Inflammatory macrophage (primary cell): ENCODE measurements around the gene IFITM5.
A peak's percentile ranks its signal among the peaks of the same experiment; 100 is the strongest.

Source experiments
- DNase-seq, 2 donors: peaks; one replicate each; pipeline ENCODE4 v3.0.0-alpha.2; 2020 to 2022

The IFITM5 gene

DNA sequence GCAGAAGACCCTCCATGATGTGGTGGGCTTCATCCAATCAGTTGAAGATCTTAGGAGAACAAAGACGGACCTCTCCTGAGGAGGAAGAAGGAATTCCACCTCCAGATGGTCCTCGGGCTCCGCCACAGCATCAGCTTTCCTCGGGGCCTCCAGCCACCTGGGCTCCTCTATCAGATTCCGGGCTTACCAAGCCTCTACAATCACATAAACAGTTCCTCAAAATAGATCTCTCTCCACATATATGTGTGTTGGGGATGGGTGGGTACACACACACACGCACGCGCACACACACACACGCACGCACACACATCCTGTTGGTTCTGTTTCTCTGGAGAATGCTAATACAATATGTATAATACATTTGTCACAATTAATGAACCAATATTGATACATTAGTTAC is 39.9 kb downstream of the IFITM5 start:
- no peak for DNase-seq

DNA sequence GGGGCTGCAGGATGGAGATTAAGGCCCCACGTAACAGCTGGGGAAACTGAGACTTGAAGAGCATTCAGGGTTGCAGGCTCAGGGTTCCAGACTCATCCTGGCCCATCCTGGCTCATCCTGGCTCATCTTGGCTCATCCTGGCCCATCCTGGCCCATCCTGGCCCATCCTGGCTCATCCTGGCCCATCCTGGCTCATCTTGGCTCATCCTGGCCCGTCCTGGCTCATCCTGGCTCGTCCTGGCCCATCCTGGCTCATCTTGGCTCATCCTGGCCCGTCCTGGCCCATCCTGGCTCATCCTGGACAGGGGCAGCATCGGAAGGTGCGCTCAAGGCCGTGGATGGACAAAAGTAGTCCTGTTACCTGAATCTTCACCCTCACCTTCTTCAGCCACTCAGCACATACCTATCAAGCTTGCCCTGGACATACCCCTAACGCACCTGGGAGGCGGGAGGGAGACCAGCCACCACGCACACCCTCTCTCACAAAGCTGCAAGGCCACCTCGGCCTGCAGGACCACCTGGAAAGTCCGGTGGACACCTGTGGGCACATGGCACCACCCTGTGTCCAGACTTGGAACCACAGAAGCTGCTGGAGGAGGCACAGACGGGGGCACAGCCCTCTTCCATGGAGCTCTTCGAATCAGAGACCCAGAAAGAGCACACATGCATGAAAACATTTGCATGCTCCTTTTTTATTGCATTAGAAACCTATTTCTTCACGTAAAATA is 41.4 kb downstream of the IFITM5 start:
- no peak for DNase-seq

DNA sequence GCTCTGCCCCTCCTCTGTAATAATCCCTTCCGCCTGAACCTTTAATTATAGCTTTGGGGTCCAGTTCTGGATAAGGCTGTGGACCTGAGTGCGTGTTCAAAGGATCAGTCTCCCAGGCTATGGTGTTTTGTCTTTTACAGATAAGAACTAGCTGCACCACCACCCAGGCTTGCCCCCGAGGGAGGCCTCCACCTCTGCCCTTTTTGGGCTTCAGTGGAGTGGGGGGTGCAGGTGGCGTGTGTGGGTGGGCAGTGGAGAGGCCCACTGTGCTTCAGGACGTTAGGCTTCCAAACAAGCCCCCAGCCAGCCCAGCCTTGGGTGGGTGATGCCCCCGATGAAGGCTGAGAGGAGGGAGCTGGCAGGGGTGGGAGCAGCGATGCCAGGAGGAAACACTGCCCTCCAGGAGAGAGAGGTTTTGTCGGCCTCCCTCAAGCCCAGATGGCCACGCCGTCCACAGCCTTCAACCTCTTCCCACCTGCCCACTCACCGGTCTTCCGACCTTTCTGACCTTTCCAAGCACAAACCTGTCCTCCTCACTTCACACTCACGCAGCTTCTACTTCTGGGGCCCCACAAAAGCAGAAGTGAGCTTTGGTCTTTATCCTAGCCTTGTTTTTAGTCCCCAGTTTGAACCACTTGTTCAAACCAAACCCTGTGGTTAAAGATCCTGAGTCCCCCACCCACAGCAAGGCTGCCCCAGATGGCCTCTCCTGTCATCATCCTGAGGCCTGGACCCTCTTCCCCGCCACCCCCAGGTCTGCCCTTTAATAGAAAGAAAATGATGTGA is 42.2 kb downstream of the IFITM5 start:
- no peak for DNase-seq

DNA sequence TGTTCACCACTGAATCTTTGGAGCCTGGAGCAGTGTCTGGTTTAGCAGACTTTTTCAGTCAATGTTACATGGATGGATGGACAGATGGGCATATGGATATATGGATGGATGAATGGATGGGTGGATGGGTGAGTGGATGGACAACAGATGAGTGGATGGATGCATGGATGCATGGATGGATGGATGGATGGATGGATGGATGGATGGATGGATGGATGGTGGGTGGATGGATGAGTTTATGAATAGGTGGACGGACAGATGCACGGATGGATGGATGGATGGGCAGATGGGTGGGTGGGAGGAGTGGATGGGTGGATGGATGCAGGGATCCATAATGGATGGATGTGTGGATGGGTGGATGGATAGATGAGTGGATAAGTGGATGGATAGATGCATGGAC is 43.5 kb downstream of the IFITM5 start:
- no peak for DNase-seq

DNA sequence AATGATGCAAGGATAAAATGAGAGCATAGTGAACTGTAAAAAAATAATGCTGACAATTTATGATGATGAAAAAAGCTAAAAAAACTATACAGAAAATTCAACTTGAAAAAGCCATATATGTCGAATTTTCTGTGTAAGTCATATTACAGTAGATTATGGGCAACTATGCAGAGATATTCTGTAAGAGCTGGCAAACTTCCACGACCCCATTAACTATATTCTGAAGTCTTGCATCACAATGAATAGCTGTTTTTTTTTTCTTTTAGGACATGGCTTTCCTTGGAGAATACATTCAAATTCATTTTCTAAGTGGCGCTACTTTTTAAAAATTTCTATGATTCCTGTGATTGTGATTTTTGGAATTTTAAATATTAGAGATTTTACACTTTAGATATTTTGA is 44.1 kb downstream of the IFITM5 start:
- no peak for DNase-seq

DNA sequence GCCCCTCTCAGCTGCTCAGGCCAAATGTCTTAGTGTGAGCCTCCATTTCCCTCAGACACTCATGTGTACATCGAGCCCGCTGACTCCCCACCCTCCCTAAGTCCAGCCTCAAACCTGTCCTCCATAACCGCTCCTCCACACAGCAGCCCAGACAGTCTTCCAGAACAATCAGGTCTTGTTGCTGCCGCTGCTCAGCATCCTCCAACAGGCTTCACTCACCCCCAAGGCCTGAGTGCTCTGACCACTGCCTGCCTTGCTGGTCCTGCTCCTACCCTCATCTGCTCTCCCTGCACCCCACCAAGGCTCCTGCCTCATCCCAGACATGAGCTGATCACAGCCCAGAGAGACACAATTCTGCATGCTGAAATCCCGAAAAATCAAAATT is 45.4 kb downstream of the IFITM5 start:
- no peak for DNase-seq

DNA sequence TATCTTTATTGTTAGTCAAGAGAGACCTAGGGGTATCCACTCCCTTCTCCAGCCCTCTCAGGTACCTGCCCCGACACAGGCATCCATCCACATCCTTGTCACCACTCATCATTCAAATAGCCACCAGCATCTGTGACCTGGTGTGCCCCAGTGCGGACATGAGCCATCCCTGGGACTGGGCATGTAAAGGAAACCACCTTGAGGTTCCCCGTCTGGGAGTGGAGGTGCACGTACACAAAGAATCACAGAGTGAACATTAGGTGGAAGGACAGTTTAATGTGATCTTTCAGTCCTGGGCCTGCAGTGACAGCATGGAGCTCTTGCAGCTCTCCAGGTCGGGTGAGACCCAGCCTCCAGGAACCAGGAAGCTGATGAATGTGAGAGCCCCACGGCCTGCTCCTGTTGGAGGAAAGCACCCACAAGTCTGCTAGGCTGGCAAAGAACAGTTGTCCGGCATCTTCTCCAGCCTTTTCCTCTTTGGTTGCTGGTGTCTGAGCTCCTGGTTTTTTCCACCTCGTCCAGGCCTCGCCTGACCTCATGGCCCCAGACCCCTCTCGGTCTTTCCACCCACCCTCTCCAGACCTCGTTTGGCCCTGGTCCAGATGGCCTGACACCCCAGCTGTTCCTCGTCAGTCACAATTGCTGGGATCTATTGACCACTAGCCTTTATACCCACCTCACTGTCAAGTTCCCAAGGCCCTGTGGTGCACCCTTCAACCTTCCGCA is 46.0 kb downstream of the IFITM5 start:
- DNase-seq: no peak

DNA sequence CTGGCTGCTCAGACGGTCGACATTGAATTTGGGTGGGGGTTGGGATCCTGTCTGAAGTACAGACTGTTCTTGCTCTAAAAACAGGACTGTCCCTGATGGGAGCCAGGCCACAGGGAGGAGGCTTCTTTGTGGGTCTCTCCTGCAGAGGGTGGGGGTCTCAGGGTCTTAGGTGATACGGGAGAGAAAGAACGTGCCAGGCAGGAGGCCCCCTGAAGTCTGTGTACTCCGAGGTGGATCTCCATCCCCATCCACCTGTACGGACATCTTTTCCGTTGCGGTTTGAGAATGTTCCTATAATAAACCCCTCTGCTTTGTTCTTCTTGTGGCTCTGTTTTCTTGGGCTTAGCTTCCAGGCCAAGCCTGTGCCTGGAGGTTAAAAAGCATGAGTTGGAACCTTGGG is 46.7 kb downstream of the IFITM5 start:
- no peak for DNase-seq

DNA sequence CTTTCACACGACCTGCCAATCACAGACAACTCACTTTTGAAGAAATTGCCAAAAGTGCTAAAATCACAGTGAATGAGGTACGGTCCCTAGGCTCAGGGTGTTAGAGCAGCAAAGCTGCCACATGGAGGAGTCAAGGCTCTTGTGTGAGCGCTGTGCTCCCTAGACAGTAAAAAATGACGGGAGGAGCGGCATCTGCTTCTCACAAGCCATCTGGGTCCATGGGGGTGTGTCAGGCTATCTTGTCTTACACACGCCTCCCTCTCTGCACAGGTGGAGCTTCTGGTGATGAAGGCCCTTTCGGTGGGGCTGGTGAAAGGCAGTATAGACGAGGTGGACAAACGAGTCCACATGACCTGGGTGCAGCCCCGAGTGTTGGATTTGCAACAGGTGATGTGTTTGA is 47.8 kb downstream of the IFITM5 start:
- DNase-seq: no peak

DNA sequence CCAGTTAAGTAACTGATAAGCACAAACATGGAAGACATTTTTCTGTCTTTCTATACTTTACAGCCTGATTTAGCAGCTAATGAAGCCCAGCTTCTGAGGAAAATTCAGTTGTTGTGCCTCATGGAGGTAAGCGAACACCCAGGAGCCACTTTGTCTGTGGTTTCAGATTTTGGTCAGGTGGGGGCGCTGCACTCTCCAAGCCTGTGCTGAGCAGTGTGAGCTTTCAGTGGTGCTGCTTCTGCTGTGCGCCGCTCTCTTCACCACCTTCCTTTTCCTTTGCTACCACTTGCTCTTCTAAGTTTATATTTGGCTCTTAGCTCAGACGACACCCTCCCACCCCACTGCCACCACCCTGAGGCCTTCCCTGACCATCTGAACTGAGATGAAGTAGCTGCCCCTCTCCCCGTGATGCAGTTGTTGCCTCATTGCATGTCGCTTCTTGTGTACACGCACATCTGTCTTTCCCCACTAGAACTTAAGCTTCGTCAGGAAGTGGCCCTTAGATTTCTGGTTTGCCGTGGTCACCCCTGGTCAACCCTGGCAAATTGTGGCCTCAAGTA is 48.5 kb downstream of the IFITM5 start:
- DNase-seq: peak; percentile 64 to 67

DNA sequence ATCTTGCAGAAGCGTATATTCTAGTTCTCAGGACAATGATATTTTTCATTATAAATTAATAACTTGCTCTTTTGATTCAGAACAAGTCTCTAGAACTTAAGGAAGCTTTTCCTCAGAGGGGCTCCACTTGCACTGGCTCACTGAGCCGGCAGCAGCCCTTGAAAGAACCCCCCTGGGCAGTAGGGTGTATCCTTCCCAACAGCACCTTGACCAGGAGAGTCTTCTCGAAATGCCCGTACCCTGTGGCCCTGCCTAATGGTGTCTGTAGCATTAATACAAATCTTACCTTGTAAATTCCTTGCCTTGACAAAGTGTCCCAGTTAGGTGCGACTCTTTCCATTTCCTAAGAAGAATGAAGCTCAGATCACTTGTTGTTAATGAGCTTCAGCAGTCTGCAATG is 49.1 kb downstream of the IFITM5 start:
- no peak for DNase-seq

DNA sequence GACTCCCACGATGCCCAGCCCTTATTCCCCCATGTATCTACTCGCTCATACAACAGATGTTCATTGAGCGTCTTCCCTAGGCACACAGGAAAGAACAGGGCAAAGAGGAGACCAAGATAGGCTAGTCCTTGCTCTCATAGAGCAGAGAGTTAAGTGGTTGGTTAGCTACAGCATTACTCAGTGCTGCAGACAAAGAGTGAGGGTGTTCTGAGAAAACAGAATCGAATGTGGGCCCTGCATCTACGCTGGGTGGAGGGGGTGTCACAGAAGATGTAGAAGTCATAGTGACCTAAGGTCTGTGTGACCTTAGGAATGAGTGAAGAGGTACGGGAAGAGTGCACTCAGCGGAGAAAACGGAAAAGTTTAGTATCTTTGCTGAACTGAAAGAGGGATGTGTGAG is 50.3 kb downstream of the IFITM5 start:
- no peak for DNase-seq
